Pancreas (tissue), 10 donors: Measurements from ENCODE around the gene C4A. TPM values are rescaled to one million over a fixed set of nuclear protein-coding genes. Genes with fewer than 3 reads are reported as not detected.

Source experiments
- ATAC-seq, 4 donors: fragments of 200-7000 bp; cut with Tn5 transposase; one replicate each; pipeline versions ENCODE4 v1.8.0 to v1.9.1; 2020; ENCODE audit warnings: mild to moderate bottlenecking in 4 of 4, moderate library complexity in 4 of 4
- DNase-seq, 6 donors: peaks; one replicate each; pipeline ENCODE4 v3.0.0-alpha.2; 2020
- FAIRE-seq: peaks from 2 replicates; lab custom pipeline; 2012; peaks lifted over from hg19 to GRCh38; lab: Jason Lieb, UNC
- H3K27ac ChIP-seq, 4 donors: fragments of 200-600 bp; sonication (generic); 1 replicate in 3 of 4; 2 replicates in 1 of 4; pipeline versions ENCODE4 v1.5.0 to v1.8.0; 2020
- H3K27me3 ChIP-seq, 4 donors: fragments of 200-600 bp; one replicate each; pipeline ENCODE4 v1.8.0; 2021
- H3K36me3 ChIP-seq, 3 donors: fragments of 200-600 bp; sonication (generic) in 1 of 3; one replicate each; pipeline versions ENCODE4 v1.5.0 to v1.8.0; 2020 to 2021
- H3K4me1 ChIP-seq, 3 donors: fragments of 200-600 bp; one replicate each; pipeline ENCODE4 v1.8.0; 2021
- H3K4me3 ChIP-seq, 4 donors: fragments of 200-600 bp; sonication (generic) in 2 of 4; one replicate each; pipeline versions ENCODE4 v1.5.0 to v1.8.0; 2020 to 2021
- H3K9me3 ChIP-seq, 4 donors: fragments of 200-600 bp; one replicate each; pipeline ENCODE4 v1.8.0; 2021
- CTCF ChIP-seq, 4 donors: fragments of 200-600 bp; sonication (generic) in 3 of 4; IDR thresholded peaks; one replicate each; pipeline versions ENCODE4 v1.5.0 to v1.8.0; 2021; ENCODE audit warnings: antibody characterized with exemption in 4 of 4
- WGBS, 2 donors: extraction: QIAGEN DNeasy Blood & Tissue Kit; methylation state at CpG; one replicate each; pipeline ENCODE4 v1.1.7; 2013; 5-methylcytosine and 5-hydroxymethylcytosine counted together
- intact Hi-C, 3 donors: fragments of 100-400 bp; cut with DNase I; formaldehyde crosslinking; loops; one replicate each; pipeline versions ENCODE4 v1.11.1 to v1.14.2; 2022
- polyA plus RNA-seq, 2 donors: library from polyadenylated mRNA; stranded (reverse); fragments of 200-250 nt; gene quantifications; one replicate each; pipeline ENCODE4 v1.2.3, GENCODE V29; 2013
- total RNA-seq, 6 donors: library from RNA; stranded (reverse); fragmentation: NEBNext Ultra II Directional in 4 of 6; extraction: Animal tissue kit (Norgen Biotek cat#: 25700) in 4 of 6; gene quantifications; one replicate each; pipeline versions ENCODE4 v1.2.1 to v1.2.4, GENCODE V29; 2021 to 2023
- donor health status: healthy with polysubstance abuse.
- donor health status: DM: no; HTN: no; CAD: no; lungs with moderate emphysema.
- donor health status: DM: no; HTN: no; CAD: no.
- donor health status: control.
- donor health status: control.
- donor health status: Bipolar disorder and iron deficiency.
- donor health status: DM: yes; HTN: yes; CAD: no.
- donor health status: DM: no; HTN: no; CAD: no.
- donor health status: DM: no; HTN: no; CAD: no.
- donor health status: DM: yes; HTN: yes; CAD: no.

Gene C4A
- total and polyA plus RNA-seq, 8 donors: 14.0 to 789 (median 109) TPM

- Histone ChIP-seq H3K4me3 (peak overlapping the region in 1 of 4 donors; percentile 42), H3K9me3 (no peaks in the 10 kb centered on the region), H3K27ac (peak overlapping the region in 2 of 4 donors; percentile 85), H3K27me3 (no peaks in the 10 kb centered on the region), H3K4me1 (peaks cover 0 to 9% (median 0%) of the 10 kb centered on the region in 3 donors), H3K36me3 (no peaks in the 10 kb centered on the region)
- 68 to 81% methylated on average over 21 to 24 of the region's 24 CpGs for WGBS, 2 donors
- DNase-seq (no peak), ATAC-seq (no peak), FAIRE-seq (no peak)
- no peak for TF ChIP-seq CTCF (IDR thresholded peaks at IDR 0.05)
- intact Hi-C loops: no loop called here
Measured at GRCh38 chr6:31947070-31947675, 34.7 kb upstream of the C4A start.

DNA sequence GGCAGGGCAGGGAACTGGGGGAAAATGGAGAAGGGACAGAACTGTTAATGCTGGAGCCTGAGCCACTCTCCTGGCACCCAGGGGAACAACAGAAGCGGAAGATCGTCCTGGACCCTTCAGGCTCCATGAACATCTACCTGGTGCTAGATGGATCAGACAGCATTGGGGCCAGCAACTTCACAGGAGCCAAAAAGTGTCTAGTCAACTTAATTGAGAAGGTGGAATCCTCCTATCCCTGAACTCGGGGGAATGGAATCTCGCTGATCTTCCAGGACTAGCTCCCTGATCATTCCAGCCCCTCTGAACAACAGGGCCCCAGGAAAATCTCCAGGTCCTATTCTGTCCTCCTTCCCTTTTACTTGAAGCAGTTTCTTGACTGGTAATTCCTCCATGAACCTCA, 34.0 kb upstream of the C4A start:
- intact Hi-C loops: no loop called here
- H3K4me3 ChIP-seq: no peak overlapping the region
- no peak overlapping the region for H3K27ac ChIP-seq

GRCh38 chr6:31948306-31948705, 33.6 kb upstream of the C4A start:
- FAIRE-seq (no peak), ATAC-seq (no peak), DNase-seq (no peak)
- Histone ChIP-seq H3K36me3 (peaks cover 0 to 8% (median 3%) of the 10 kb centered on the region in 3 donors), H3K4me3 (no peak overlapping the region), H3K27me3 (no peaks in the 10 kb centered on the region), H3K9me3 (no peaks in the 10 kb centered on the region), H3K4me1 (peaks cover 0 to 9% (median 0%) of the 10 kb centered on the region in 3 donors), H3K27ac (no peak overlapping the region)
- no peak for TF ChIP-seq CTCF (IDR thresholded peaks at IDR 0.05)
- intact Hi-C loops: no loop called here
- WGBS, 2 donors: 53 to 55% methylated on average over 5 of the region's 5 CpGs

More for the DNA sequence above, 34.0 kb upstream of the C4A start:
- H3K9me3 ChIP-seq: no peaks in the 10 kb centered on the region
- 52 to 75% methylated on average over 4 of the region's 4 CpGs for WGBS, 2 donors
- no peak for FAIRE-seq
- no peaks in the 10 kb centered on the region for H3K27me3 ChIP-seq
- peaks cover 0 to 4% (median 3%) of the 10 kb centered on the region in 3 donors for H3K36me3 ChIP-seq
- TF ChIP-seq CTCF (IDR thresholded peaks at IDR 0.05): no peak
- no peak for DNase-seq
- ATAC-seq: no peak
- H3K4me1 ChIP-seq: peaks cover 0 to 9% (median 0%) of the 10 kb centered on the region in 3 donors

DNA sequence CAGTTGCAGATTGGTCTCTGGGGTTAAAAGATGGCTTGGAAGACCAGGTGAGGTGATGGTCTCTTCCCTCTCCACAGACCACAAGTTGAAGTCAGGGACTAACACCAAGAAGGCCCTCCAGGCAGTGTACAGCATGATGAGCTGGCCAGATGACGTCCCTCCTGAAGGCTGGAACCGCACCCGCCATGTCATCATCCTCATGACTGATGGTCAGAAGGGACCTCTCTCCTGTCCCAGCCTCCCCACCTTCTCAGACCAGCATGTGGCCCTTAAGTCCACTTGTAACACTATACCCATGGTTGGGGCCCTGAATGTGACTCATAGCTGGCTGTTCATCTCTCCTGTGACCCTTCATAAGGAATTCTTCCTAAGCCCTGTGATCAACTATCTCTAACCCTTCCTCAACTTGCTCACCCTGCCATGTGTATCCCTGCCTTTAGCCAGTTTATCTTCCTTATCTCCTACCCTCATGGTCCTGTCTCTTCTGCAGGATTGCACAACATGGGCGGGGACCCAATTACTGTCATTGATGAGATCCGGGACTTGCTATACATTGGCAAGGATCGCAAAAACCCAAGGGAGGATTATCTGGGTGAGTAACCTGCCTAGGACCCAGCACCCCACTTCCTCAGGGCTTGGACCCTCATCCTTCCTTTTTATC, 33.0 kb upstream of the C4A start:
- intact Hi-C loops: no loop called here
- no peak for ATAC-seq

More for the DNA sequence above, 33.0 kb upstream of the C4A start:
- no peak for DNase-seq
- no peak for TF ChIP-seq CTCF (IDR thresholded peaks at IDR 0.05)
- Histone ChIP-seq H3K27me3 (no peaks in the 10 kb centered on the region), H3K27ac (no peak overlapping the region), H3K4me3 (no peak overlapping the region), H3K4me1 (peaks cover 0 to 9% (median 0%) of the 10 kb centered on the region in 3 donors), H3K9me3 (no peaks in the 10 kb centered on the region), H3K36me3 (peaks cover 0 to 14% (median 5%) of the 10 kb centered on the region in 3 donors)
- WGBS, 2 donors: 72 to 79% methylated on average over 6 of the region's 6 CpGs
- FAIRE-seq: no peak
